Activated gamma-delta T cell treated with Interleukin-2 at 50 U/mL for 16 hours (primary cell): ENCODE data around the gene FILIP1.

Source experiments
- DNase-seq: peaks from one replicate; pipeline ENCODE4 v3.0.0-alpha.2; 2020

The FILIP1 gene

GRCh38 chr6:75329703-75330102 lies 163.9 kb downstream of the FILIP1 start:
- DNase-seq = no peak

DNA sequence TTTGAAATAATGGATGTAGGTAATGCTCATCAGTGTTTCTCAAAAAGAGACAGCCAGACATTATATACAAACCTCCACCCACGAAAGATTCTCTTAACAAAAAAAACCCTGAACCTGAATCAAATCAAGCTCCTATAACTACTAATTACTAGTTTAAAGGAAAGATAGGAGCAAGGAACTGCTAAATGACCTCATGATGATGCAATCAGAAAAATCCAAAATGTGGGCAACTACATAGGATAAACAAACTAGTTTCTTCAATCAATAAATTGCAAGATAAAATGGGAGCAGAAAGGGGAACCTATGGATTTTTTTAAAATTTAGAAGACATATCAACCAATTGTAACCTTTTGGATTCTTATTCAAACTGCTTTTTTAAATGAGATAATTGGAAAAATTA lies 165.8 kb downstream of the FILIP1 start:
- no peak for DNase-seq

DNA sequence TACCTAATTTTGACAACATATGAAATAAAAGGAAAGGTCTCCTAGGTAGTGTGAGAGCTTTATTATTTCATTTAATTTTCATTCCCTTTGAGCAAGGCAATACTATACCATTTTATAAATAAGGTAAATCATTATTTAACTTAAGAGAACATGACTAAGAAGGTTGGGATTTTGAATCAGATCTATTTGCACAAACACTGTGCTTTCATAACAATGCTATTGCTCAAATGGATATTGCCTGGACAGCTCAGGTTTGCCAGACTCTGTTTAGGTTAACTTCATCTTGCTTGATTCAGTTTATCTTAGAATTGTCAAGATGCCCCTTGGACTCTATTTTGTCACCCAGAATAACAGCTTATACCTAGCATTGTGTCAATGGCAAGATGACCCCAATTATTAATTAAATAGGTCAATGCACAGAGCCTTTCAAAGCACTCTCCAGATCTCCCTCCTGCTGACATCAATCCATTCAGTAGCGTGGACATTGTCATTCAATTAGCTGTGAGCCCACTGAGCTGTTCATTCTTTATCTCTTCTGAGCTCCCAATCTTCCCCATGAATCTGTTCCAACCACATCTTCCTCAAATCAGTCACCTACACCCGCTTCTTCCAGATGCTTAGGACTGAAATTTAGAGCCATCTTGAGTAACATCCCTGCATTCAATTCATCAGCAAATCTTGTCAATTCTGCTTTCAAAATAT lies 166.9 kb downstream of the FILIP1 start:
- no peak for DNase-seq

GRCh38 chr6:75318900-75319299 lies 174.7 kb downstream of the FILIP1 start:
- DNase-seq = no peak

GRCh38 chr6:75317503-75318206 lies 175.9 kb downstream of the FILIP1 start:
- DNase-seq = no peak

DNA sequence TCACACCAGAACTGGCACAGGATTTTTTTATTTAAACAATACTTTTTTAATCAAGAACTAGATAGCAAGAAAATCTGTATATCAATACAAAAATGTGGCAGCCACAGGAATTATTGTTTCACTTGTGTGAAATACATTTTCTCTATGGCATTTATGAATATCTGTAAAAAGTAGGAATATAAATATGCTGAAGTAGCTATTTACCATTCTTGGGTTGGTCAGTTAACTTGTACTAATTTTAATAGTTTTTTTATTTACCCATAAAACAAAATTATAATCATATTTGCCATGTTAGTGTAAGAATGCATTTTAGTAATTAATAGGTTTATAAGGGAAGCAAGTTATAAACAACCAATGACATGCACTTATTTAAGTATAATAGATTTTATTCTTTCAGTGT lies 177.6 kb downstream of the FILIP1 start:
- DNase-seq = no peak

DNA sequence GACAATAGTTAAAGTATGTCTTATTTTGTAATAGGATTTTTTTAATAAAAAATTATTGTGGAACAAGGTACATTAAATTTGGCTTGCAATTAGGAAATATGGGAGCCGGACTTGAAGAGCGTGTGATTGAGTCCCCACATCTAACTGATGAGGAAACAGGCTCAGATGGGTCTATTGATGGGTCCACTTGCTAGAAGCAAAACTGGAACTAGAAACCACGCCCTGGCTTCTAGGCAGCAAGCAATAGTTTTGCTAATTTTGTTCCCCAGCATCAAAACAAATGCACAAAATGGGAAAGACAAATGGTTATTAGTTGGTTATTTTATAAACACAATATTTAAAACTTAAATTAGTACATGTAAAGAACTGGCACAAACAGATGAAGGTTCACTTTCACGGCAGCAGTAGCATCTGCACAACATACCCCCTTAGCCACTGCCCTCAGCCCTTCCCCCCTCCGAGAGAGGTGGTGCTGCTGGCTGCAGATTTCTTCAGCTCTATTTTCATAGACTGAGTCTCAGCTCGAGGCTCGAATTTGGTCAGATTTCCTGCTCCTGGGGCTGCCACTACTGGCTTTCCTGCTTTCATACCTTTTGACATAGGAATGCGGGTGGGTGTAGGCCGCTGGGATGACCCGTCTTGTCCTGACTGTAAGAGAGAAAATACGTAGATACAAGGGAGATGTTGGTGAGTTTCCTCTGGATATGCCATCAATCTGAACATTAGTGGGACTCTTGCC lies 185.2 kb downstream of the FILIP1 start:
- no peak for DNase-seq

DNA sequence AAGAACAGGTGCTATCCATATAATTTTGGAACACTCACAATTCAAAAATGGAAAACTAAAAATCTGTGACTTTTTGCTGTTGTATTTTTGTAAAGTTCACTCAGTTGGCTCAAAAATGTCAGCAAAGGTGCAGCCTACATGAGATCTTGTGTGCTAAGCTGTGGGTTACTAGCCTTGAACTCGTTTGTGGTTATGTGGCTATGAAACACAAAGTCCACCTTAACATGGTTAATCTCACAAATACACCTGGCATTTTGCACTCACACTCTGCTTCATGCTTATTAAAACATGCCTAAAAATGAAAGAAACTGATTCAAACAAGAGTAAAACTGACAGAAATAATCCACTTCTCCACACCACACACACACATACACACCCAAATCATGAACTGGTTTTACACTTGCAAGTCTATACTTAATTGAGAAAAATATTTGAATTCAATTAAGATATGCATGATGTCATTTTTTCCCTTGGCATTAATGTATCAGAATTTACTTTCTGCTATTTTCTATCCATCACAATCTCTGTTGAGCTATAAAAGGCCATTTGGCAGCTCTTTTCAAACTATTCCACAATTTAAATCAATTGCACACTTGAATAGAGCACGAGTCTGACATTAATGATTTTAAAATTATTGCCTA lies 186.1 kb downstream of the FILIP1 start:
- no peak for DNase-seq

DNA sequence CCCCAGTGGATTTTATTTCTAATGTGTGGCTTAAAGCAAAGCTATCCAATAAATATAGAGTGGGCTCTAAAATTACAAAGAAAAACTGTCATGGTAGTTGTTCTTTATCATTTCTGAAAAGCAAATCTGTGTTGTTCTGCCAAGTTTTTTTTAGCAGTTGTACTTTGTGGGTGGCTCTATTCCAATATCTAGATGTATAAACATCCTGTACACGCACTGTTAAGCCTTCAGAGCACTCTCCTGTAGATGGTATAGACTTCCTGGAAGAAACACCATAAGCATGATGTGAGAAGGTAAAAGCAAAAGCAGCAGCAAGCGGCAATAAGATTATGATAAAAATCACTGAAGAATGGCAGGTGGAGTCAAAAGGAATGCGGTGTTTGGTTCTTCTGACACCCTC lies 187.5 kb downstream of the FILIP1 start:
- DNase-seq = no peak

- no peak for DNase-seq
These were observed 188.0 kb downstream of the FILIP1 start for GRCh38 chr6:75305573-75305972.

DNA sequence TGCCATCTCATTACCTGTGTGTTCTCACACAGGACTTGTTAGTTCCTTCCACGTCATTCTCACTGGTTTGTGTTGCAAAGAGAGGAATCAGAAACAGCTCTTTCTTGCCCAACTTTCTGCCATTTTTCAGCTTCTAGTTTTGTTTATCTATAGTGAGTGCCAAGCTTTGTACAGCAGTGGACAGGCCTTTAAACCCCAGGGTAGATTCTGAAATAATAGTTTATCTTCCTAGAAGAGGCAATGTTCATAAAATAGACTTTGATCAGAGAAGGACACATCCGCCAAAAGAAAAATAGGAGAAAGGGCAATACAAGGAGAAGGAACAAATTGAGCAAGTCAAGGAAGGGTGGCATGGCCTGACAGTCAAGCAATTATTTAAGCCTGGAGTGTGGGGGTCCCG lies 191.3 kb downstream of the FILIP1 start:
- DNase-seq = no peak

DNA sequence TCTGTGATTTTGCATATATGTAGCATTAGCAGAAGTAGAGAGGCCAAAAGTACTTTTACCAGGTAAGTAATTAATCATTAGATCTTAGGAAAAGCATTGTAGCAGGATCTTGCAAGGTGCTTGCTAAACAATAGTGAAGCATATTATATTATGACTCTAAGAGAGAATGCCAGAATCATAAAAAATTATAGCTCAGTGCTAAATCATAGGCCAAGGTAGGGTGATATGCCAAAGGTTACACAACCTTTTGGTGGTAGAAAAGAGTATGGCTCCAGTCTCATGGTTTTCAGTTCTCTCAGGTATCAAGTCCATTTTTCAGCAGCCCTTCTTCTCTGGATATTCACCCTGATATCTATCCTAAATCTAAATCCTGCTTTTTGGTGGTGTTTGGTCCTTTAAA lies 192.1 kb downstream of the FILIP1 start:
- DNase-seq = no peak

GRCh38 chr6:75301088-75301487 lies 192.5 kb downstream of the FILIP1 start:
- DNase-seq = no peak

- DNase-seq = no peak
These were observed 193.1 kb downstream of the FILIP1 start for GRCh38 chr6:75300531-75300855.

GRCh38 chr6:75299801-75300530 lies 193.6 kb downstream of the FILIP1 start:
- DNase-seq = no peak

DNA sequence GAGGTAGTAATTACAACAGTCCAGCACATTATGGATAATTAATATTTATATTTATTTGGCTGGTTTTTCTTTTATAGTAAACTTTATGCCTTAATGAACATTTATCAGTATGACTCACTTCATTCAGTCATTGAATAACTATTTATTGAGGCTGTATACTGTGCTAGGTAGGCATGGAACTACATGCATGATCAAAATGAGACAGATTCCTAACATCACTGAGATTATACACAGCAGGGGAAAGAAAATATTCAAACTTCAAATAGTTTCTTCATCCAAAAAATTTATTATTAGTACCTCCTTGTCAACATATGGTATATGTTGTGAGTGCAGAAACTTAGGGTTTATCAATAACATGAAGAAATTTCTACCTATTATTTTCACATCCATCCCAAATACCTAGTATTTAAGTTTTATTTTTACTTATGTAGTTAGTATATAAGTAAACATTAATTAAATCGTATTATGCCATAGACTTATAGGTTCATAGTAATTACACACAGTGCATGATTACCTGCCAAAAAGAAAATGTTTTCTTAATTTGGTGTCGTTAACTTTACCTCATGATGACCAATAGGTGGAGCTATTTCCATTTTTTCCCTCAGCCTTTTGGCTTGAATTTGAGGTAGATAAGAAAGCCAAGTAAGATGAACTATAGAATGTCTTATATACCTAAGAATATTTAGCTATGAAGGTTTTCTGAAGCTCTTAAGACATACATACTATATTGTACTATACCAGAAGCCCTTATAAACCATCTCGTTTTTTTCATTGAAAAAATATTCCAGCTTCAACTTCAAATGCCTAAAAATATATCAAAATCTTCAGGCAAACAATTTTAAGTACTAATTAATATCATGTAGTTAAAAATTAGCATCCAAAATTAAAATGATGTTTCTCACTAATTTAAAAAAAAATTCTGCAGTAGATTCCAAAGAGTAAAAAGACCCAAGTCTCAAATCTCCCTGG lies 196.5 kb downstream of the FILIP1 start:
- no peak for DNase-seq

GRCh38 chr6:75292555-75292954 lies 201.0 kb downstream of the FILIP1 start:
- DNase-seq = no peak

DNA sequence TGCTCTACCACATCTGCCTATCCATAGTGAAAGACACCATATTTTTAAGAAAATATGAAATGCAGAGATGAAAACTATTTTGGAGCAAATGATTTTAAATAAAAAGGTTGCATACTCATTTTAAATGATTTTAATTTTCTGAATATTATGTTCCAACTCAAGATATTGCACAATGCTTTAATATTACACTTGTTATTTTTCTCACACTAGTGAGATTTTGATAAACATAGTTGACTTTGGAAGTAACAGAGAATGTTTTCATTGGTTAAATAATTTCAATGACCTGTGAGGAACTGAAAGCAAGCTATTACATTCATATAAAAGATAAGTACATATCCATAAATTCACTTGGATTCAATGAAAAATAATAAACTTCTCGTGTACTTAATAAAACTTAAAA lies 201.9 kb downstream of the FILIP1 start:
- no peak for DNase-seq

- no peak for DNase-seq
These were observed 202.3 kb downstream of the FILIP1 start for GRCh38 chr6:75291331-75291730.

- no peak for DNase-seq
These were observed 203.3 kb downstream of the FILIP1 start for GRCh38 chr6:75290136-75290945.

GRCh38 chr6:75288023-75288422 lies 205.6 kb downstream of the FILIP1 start:
- DNase-seq = no peak
